ENCODE data around the gene CPB1. TPM values are rescaled to one million over a fixed set of nuclear protein-coding genes. Genes with fewer than 3 reads are reported as not detected.

The CPB1 gene
- total RNA-seq, 1 donor from 2014 or later = not detected

GRCh38 chr3:148816427-148816826, 11.2 kb upstream of the CPB1 start:
- Histone ChIP-seq H3K4me3 (ENCODE audit: insufficient read depth, low read depth, low read length) (no peak overlapping the region), H3K4me2 (ENCODE audit: low read length) (no peak overlapping the region), H3K27me3 (ENCODE audit: insufficient read depth, low read length) (no peaks in the 10 kb centered on the region), H4K20me1 (ENCODE audit: insufficient read depth, low read length) (no peaks in the 10 kb centered on the region), H3K79me2 (ENCODE audit: insufficient read depth, low read length) (no peaks in the 10 kb centered on the region), H3K9ac (ENCODE audit: low read length) (no peak overlapping the region), H2AFZ (ENCODE audit: low read depth, low read length) (no peak overlapping the region), H3K36me3 (ENCODE audit: insufficient read depth, low read length) (no peaks in the 10 kb centered on the region), H3K9me3 (ENCODE audit: insufficient read depth, low read depth, low read length) (no peaks in the 10 kb centered on the region), H3K27ac (ENCODE audit: low read depth, low read length) (no peak overlapping the region), H3K4me1 (ENCODE audit: insufficient read depth, low read length) (no peaks in the 10 kb centered on the region)
- DNase-seq (ENCODE audit: low read depth) (no peak), FAIRE-seq (no peak)
- no peak overlapping the region for H3K27ac Mint-ChIP-seq (ENCODE audit: unreplicated experiment)
- no peaks in the 10 kb centered on the region for H3K27me3 Mint-ChIP-seq (ENCODE audit: low read depth, unreplicated experiment)
- peaks cover 2% of the 10 kb centered on the region for H3K9me3 Mint-ChIP-seq (ENCODE audit: unreplicated experiment)
- no peaks in the 10 kb centered on the region for H3K36me3 Mint-ChIP-seq (ENCODE audit: low read depth, unreplicated experiment)
- TF ChIP-seq EZH2 (IDR thresholded peaks at IDR 0.05; ENCODE audit: insufficient read depth, low read length) (no peak), CTCF (IDR thresholded peaks at IDR 0.05; ENCODE audit: insufficient read depth, low read depth, low read length) (no peak)
- no peaks in the 10 kb centered on the region for H3K4me1 Mint-ChIP-seq (ENCODE audit: low read depth, unreplicated experiment)
- no peak overlapping the region for H3K4me3 Mint-ChIP-seq (ENCODE audit: unreplicated experiment)

GRCh38 chr3:148816981-148817525, 10.6 kb upstream of the CPB1 start:
- Mint-ChIP-seq H3K36me3 (ENCODE audit: low read depth, unreplicated experiment) (no peaks in the 10 kb centered on the region), H3K9me3 (ENCODE audit: unreplicated experiment) (peaks cover 2% of the 10 kb centered on the region), H3K27ac (ENCODE audit: unreplicated experiment) (no peak overlapping the region), H3K4me1 (ENCODE audit: low read depth, unreplicated experiment) (no peaks in the 10 kb centered on the region), H3K4me3 (ENCODE audit: unreplicated experiment) (no peak overlapping the region), H3K27me3 (ENCODE audit: low read depth, unreplicated experiment) (no peaks in the 10 kb centered on the region)
- no peak for DNase-seq (ENCODE audit: low read depth)
- Histone ChIP-seq H3K27me3 (ENCODE audit: insufficient read depth, low read length) (no peaks in the 10 kb centered on the region), H3K36me3 (ENCODE audit: insufficient read depth, low read length) (no peaks in the 10 kb centered on the region), H3K9ac (ENCODE audit: low read length) (no peak overlapping the region), H2AFZ (ENCODE audit: low read depth, low read length) (no peak overlapping the region), H3K9me3 (ENCODE audit: insufficient read depth, low read depth, low read length) (no peaks in the 10 kb centered on the region), H3K79me2 (ENCODE audit: insufficient read depth, low read length) (no peaks in the 10 kb centered on the region), H3K4me1 (ENCODE audit: insufficient read depth, low read length) (no peaks in the 10 kb centered on the region), H4K20me1 (ENCODE audit: insufficient read depth, low read length) (no peaks in the 10 kb centered on the region), H3K4me3 (ENCODE audit: insufficient read depth, low read depth, low read length) (no peak overlapping the region), H3K4me2 (ENCODE audit: low read length) (no peak overlapping the region), H3K27ac (ENCODE audit: low read depth, low read length) (no peak overlapping the region)
- TF ChIP-seq CTCF (IDR thresholded peaks at IDR 0.05; ENCODE audit: insufficient read depth, low read depth, low read length) (no peak), EZH2 (IDR thresholded peaks at IDR 0.05; ENCODE audit: insufficient read depth, low read length) (no peak)
- FAIRE-seq = no peak

GRCh38 chr3:148820361-148821245, 7.0 kb upstream of the CPB1 start:
- Mint-ChIP-seq H3K4me1 (ENCODE audit: low read depth, unreplicated experiment) (no peaks in the 10 kb centered on the region), H3K9me3 (ENCODE audit: unreplicated experiment) (no peaks in the 10 kb centered on the region), H3K4me3 (ENCODE audit: unreplicated experiment) (no peak overlapping the region), H3K27me3 (ENCODE audit: low read depth, unreplicated experiment) (no peaks in the 10 kb centered on the region), H3K27ac (ENCODE audit: unreplicated experiment) (no peak overlapping the region), H3K36me3 (ENCODE audit: low read depth, unreplicated experiment) (no peaks in the 10 kb centered on the region)
- H4K20me1 ChIP-seq (ENCODE audit: insufficient read depth, low read length) = no peaks in the 10 kb centered on the region
- no peaks in the 10 kb centered on the region for H3K4me1 ChIP-seq (ENCODE audit: insufficient read depth, low read length)
- DNase-seq (ENCODE audit: low read depth) (no peak), FAIRE-seq (no peak)
- no peak for TF ChIP-seq CTCF (IDR thresholded peaks at IDR 0.05; ENCODE audit: insufficient read depth, low read depth, low read length)
- no peak for TF ChIP-seq EZH2 (IDR thresholded peaks at IDR 0.05; ENCODE audit: insufficient read depth, low read length)
- H3K9me3 ChIP-seq (ENCODE audit: insufficient read depth, low read depth, low read length) = no peaks in the 10 kb centered on the region
- no peak overlapping the region for H3K4me3 ChIP-seq (ENCODE audit: insufficient read depth, low read depth, low read length)
- H3K9ac ChIP-seq (ENCODE audit: low read length) = no peak overlapping the region
- no peaks in the 10 kb centered on the region for H3K79me2 ChIP-seq (ENCODE audit: insufficient read depth, low read length)
- no peaks in the 10 kb centered on the region for H3K27me3 ChIP-seq (ENCODE audit: insufficient read depth, low read length)
- no peak overlapping the region for H2AFZ ChIP-seq (ENCODE audit: low read depth, low read length)
- no peaks in the 10 kb centered on the region for H3K36me3 ChIP-seq (ENCODE audit: insufficient read depth, low read length)
- H3K27ac ChIP-seq (ENCODE audit: low read depth, low read length) = no peak overlapping the region
- H3K4me2 ChIP-seq (ENCODE audit: low read length) = no peak overlapping the region
